Nephron progenitor cell (in vitro differentiated cells): ENCODE measurements around the gene NOTCH4.

Experiments used
- DNase-seq: peaks from one replicate; pipeline ENCODE4 v3.0.0; 2021
- H3K27ac Mint-ChIP-seq: 2 replicates; pipeline ENCODE4 v1.8.0; 2021; ENCODE audit warnings: mild to moderate bottlenecking, moderate library complexity, mixed read lengths
- H3K27me3 Mint-ChIP-seq: 2 replicates; pipeline ENCODE4 v1.8.0; 2021; ENCODE audit warnings: mild to moderate bottlenecking, low read depth, mixed read lengths; ENCODE audit not compliant: poor library complexity
- H3K36me3 Mint-ChIP-seq: 2 replicates; pipeline ENCODE4 v1.8.0; 2021; ENCODE audit warnings: low read depth, mixed read lengths
- H3K4me1 Mint-ChIP-seq: 2 replicates; pipeline ENCODE4 v1.8.0; 2021; ENCODE audit warnings: mixed read lengths
- H3K4me3 Mint-ChIP-seq: 2 replicates; pipeline ENCODE4 v1.8.0; 2021; ENCODE audit warnings: mild to moderate bottlenecking, moderate library complexity, mixed read lengths
- H3K9me3 Mint-ChIP-seq: 2 replicates; pipeline ENCODE4 v1.8.0; 2021; ENCODE audit warnings: mild to moderate bottlenecking, moderate library complexity, mixed read lengths
- CTCF ChIP-seq: fragments of 200-600 bp; sonication (generic); IDR thresholded peaks from 2 replicates; pipeline ENCODE4 v1.5.0; 2021; ENCODE audit warnings: antibody characterized with exemption

NOTCH4 gene

GRCh38 chr6:32203426-32204267 lies 20.2 kb downstream of the NOTCH4 start:
- peaks cover 18% of the 10 kb centered on the region for H3K27me3 Mint-ChIP-seq
- H3K27ac Mint-ChIP-seq, result no peak overlapping the region
- TF ChIP-seq CTCF, result no peak
- H3K36me3 Mint-ChIP-seq, result no peaks in the 10 kb centered on the region
- H3K4me3 Mint-ChIP-seq, result no peak overlapping the region
- peaks cover 18% of the 10 kb centered on the region for H3K4me1 Mint-ChIP-seq
- no peak for DNase-seq
- peaks cover 8% of the 10 kb centered on the region for H3K9me3 Mint-ChIP-seq

- TF ChIP-seq CTCF, result no peak
- Mint-ChIP-seq H3K4me3 (no peak overlapping the region), H3K27me3 (peaks cover 18% of the 10 kb centered on the region), H3K27ac (no peak overlapping the region), H3K9me3 (peaks cover 8% of the 10 kb centered on the region), H3K36me3 (no peaks in the 10 kb centered on the region), H3K4me1 (peaks cover 25% of the 10 kb centered on the region)
- no peak for DNase-seq
Observed at GRCh38 chr6:32202186-32202585, 21.7 kb downstream of the NOTCH4 start.

- peaks cover 12% of the 10 kb centered on the region for H3K27me3 Mint-ChIP-seq
- no peak for DNase-seq
- no peaks in the 10 kb centered on the region for H3K9me3 Mint-ChIP-seq
- H3K36me3 Mint-ChIP-seq, result no peaks in the 10 kb centered on the region
- TF ChIP-seq CTCF, result no peak
- peaks cover 37% of the 10 kb centered on the region for H3K4me1 Mint-ChIP-seq
- H3K27ac Mint-ChIP-seq, result no peak overlapping the region
- H3K4me3 Mint-ChIP-seq, result no peak overlapping the region
Observed at GRCh38 chr6:32200711-32201475, 23.0 kb downstream of the NOTCH4 start.

GRCh38 chr6:32198866-32199265 lies 25.0 kb downstream of the NOTCH4 start:
- Mint-ChIP-seq H3K4me1 (peaks cover 47% of the 10 kb centered on the region), H3K27ac (no peak overlapping the region), H3K4me3 (no peak overlapping the region), H3K27me3 (peaks cover 7% of the 10 kb centered on the region), H3K9me3 (no peaks in the 10 kb centered on the region), H3K36me3 (no peaks in the 10 kb centered on the region)
- DNase-seq, result no peak
- TF ChIP-seq CTCF, result no peak

- Mint-ChIP-seq H3K27ac (no peak overlapping the region), H3K9me3 (no peaks in the 10 kb centered on the region)
- no peak for TF ChIP-seq CTCF
Observed at GRCh38 chr6:32198345-32198696, 25.5 kb downstream of the NOTCH4 start.

More at GRCh38 chr6:32198345-32198696, 25.5 kb downstream of the NOTCH4 start:
- Mint-ChIP-seq H3K36me3 (no peaks in the 10 kb centered on the region), H3K4me3 (no peak overlapping the region), H3K27me3 (peaks cover 3% of the 10 kb centered on the region), H3K4me1 (peaks cover 49% of the 10 kb centered on the region)
- DNase-seq, result no peak
